Panc1 (cell line): Measurements from ENCODE around the gene NMT1.

Experiments
- POLR2AphosphoS5 ChIP-seq: IDR thresholded peaks from 2 replicates; pipeline ENCODE4 v1.6.1; 2012; ENCODE audit warnings: mild to moderate bottlenecking, low read depth, low read length, moderate library complexity
- SIN3A ChIP-seq: IDR thresholded peaks from 2 replicates; pipeline ENCODE4 v1.6.1; 2012; ENCODE audit warnings: low read depth, mild to moderate bottlenecking, low read length, moderate library complexity, borderline replicate concordance; ENCODE audit not compliant: insufficient read depth
- TF ChIP-seq, protein P1 (sequence below): fragments of 450-650 bp; IDR thresholded peaks from 2 replicates; pipeline ENCODE4 v1.5.1; 2017; ENCODE audit warnings: mild to moderate bottlenecking

DNA sequence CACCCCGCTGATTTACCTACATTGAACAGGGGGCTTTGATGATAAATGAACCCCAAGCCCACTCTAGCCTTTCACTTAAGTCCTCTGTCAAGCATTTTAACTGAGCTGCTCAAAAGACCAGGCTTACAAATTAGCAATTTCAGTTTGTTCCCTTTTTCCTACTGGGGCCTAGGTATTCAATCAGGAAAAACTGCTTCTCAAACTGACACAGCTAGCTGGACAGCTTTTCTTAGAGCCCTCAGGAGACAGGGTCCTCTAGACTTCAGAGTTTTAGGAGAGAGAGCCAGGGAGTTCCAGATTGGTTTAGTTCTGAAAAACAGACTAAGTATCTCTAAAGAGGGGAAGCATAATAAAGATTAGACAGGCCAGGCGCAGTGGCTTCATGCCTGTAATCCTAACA, 94.4 kb downstream of the NMT1 start:
- TF ChIP-seq, protein P1, sequence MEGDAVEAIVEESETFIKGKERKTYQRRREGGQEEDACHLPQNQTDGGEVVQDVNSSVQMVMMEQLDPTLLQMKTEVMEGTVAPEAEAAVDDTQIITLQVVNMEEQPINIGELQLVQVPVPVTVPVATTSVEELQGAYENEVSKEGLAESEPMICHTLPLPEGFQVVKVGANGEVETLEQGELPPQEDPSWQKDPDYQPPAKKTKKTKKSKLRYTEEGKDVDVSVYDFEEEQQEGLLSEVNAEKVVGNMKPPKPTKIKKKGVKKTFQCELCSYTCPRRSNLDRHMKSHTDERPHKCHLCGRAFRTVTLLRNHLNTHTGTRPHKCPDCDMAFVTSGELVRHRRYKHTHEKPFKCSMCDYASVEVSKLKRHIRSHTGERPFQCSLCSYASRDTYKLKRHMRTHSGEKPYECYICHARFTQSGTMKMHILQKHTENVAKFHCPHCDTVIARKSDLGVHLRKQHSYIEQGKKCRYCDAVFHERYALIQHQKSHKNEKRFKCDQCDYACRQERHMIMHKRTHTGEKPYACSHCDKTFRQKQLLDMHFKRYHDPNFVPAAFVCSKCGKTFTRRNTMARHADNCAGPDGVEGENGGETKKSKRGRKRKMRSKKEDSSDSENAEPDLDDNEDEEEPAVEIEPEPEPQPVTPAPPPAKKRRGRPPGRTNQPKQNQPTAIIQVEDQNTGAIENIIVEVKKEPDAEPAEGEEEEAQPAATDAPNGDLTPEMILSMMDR, result no peak
- TF ChIP-seq POLR2AphosphoS5 (no peak), SIN3A (no peak)
